ENCODE results near the gene CENPS. TPM values are rescaled to one million over a fixed set of nuclear protein-coding genes. Genes with fewer than 3 reads are reported as not detected.

CENPS gene
- total and polyA plus RNA-seq, 2 of the 8 experiments (the other 6 are each of a cell fraction or from before 2014, with no cell fraction given) = 7.8 to 20.3 TPM

DNA sequence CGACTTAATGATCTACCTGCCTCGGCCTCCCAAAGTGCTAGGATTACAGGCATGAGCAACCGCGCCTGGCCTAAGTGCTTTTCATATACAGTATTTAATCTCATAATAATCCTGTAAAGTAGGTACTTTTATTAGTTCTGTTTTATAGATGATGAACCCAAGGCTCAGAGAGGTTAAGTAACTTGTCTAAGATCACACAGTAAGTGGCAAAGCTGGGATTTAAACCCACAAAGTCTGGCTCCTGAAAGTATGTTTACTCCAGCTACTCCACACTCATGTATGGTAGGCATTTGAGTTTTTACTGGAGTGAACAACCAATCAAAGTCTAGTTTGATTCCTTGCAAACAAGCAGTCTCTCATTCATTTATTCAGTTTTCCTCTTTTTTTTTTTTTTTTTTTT lies 39.8 kb downstream of the CENPS start (continued):
- TF ChIP-seq, protein P1, sequence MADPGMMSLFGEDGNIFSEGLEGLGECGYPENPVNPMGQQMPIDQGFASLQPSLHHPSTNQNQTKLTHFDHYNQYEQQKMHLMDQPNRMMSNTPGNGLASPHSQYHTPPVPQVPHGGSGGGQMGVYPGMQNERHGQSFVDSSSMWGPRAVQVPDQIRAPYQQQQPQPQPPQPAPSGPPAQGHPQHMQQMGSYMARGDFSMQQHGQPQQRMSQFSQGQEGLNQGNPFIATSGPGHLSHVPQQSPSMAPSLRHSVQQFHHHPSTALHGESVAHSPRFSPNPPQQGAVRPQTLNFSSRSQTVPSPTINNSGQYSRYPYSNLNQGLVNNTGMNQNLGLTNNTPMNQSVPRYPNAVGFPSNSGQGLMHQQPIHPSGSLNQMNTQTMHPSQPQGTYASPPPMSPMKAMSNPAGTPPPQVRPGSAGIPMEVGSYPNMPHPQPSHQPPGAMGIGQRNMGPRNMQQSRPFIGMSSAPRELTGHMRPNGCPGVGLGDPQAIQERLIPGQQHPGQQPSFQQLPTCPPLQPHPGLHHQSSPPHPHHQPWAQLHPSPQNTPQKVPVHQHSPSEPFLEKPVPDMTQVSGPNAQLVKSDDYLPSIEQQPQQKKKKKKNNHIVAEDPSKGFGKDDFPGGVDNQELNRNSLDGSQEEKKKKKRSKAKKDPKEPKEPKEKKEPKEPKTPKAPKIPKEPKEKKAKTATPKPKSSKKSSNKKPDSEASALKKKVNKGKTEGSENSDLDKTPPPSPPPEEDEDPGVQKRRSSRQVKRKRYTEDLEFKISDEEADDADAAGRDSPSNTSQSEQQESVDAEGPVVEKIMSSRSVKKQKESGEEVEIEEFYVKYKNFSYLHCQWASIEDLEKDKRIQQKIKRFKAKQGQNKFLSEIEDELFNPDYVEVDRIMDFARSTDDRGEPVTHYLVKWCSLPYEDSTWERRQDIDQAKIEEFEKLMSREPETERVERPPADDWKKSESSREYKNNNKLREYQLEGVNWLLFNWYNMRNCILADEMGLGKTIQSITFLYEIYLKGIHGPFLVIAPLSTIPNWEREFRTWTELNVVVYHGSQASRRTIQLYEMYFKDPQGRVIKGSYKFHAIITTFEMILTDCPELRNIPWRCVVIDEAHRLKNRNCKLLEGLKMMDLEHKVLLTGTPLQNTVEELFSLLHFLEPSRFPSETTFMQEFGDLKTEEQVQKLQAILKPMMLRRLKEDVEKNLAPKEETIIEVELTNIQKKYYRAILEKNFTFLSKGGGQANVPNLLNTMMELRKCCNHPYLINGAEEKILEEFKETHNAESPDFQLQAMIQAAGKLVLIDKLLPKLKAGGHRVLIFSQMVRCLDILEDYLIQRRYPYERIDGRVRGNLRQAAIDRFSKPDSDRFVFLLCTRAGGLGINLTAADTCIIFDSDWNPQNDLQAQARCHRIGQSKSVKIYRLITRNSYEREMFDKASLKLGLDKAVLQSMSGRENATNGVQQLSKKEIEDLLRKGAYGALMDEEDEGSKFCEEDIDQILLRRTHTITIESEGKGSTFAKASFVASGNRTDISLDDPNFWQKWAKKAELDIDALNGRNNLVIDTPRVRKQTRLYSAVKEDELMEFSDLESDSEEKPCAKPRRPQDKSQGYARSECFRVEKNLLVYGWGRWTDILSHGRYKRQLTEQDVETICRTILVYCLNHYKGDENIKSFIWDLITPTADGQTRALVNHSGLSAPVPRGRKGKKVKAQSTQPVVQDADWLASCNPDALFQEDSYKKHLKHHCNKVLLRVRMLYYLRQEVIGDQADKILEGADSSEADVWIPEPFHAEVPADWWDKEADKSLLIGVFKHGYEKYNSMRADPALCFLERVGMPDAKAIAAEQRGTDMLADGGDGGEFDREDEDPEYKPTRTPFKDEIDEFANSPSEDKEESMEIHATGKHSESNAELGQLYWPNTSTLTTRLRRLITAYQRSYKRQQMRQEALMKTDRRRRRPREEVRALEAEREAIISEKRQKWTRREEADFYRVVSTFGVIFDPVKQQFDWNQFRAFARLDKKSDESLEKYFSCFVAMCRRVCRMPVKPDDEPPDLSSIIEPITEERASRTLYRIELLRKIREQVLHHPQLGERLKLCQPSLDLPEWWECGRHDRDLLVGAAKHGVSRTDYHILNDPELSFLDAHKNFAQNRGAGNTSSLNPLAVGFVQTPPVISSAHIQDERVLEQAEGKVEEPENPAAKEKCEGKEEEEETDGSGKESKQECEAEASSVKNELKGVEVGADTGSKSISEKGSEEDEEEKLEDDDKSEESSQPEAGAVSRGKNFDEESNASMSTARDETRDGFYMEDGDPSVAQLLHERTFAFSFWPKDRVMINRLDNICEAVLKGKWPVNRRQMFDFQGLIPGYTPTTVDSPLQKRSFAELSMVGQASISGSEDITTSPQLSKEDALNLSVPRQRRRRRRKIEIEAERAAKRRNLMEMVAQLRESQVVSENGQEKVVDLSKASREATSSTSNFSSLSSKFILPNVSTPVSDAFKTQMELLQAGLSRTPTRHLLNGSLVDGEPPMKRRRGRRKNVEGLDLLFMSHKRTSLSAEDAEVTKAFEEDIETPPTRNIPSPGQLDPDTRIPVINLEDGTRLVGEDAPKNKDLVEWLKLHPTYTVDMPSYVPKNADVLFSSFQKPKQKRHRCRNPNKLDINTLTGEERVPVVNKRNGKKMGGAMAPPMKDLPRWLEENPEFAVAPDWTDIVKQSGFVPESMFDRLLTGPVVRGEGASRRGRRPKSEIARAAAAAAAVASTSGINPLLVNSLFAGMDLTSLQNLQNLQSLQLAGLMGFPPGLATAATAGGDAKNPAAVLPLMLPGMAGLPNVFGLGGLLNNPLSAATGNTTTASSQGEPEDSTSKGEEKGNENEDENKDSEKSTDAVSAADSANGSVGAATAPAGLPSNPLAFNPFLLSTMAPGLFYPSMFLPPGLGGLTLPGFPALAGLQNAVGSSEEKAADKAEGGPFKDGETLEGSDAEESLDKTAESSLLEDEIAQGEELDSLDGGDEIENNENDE (IDR thresholded peaks at IDR 0.05; ENCODE audit: insufficient replicate concordance, low read length) = no peak
- TF ChIP-seq TCF12 (IDR thresholded peaks at IDR 0.05; ENCODE audit: low read depth, low read length) = no peak
- TF ChIP-seq CHD2 (IDR thresholded peaks at IDR 0.05; ENCODE audit: low read length) = no peak
- no peak for TF ChIP-seq RXRA (IDR thresholded peaks at IDR 0.05; ENCODE audit: insufficient read depth, low read depth, low read length)
- TF ChIP-seq SP1 (IDR thresholded peaks at IDR 0.05; ENCODE audit: low read depth, low read length) = no peak
- TF ChIP-seq SUZ12 (IDR thresholded peaks at IDR 0.05; ENCODE audit: low read length) = no peak

All from H1 (cell line).